ENCODE results near the gene CDC40.

GRCh38 chr6:110216140-110216539 is 35.9 kb downstream of the CDC40 start:
- TF ChIP-seq BACH2 (CRISPR knock-in tag; IDR thresholded peaks at IDR 0.05; ENCODE audit: borderline replicate concordance), result no peak
- no peak for TF ChIP-seq PATZ1 (CRISPR knock-in tag; IDR thresholded peaks at IDR 0.05; ENCODE audit: borderline replicate concordance)
- no peak for TF ChIP-seq OSR1 (CRISPR knock-in tag; IDR thresholded peaks at IDR 0.05)
- TF ChIP-seq ZNF8 (CRISPR knock-in tag; IDR thresholded peaks at IDR 0.05), result no peak
- TF ChIP-seq RARB (CRISPR knock-in tag; IDR thresholded peaks at IDR 0.05), result no peak

Measured in SK-N-SH treated with all-trans-retinoic acid at 6 μM for 48 hours (cell line).